IgD-negative memory B cell (primary cell): ENCODE results near the gene SPATA31C2. TPM values are rescaled to one million over a fixed set of nuclear protein-coding genes. Genes with fewer than 3 reads are reported as not detected.
A peak's percentile ranks its signal among the peaks of the same experiment; 100 is the strongest.

ENCODE experiments used
- H3K27ac Mint-ChIP-seq, 3 donors: one replicate each; pipeline ENCODE4 v1.8.0; 2020 to 2022; ENCODE audit warnings: mild to moderate bottlenecking in 3 of 3, mixed read lengths in 3 of 3, moderate library complexity in 1 of 3
- H3K27me3 Mint-ChIP-seq: one replicate; pipeline ENCODE4 v1.8.0; 2021; ENCODE audit warnings: mixed read lengths
- H3K36me3 Mint-ChIP-seq: one replicate; pipeline ENCODE4 v1.8.0; 2020; ENCODE audit warnings: mild to moderate bottlenecking, mixed read lengths
- H3K4me1 Mint-ChIP-seq, 3 donors: one replicate each; pipeline ENCODE4 v1.8.0; 2020 to 2022; ENCODE audit warnings: mixed read lengths in 3 of 3, mild to moderate bottlenecking in 1 of 3
- H3K4me3 Mint-ChIP-seq, 4 donors: one replicate each; pipeline ENCODE4 v1.8.0; 2020 to 2022; ENCODE audit warnings: mild to moderate bottlenecking in 4 of 4, mixed read lengths in 4 of 4, moderate library complexity in 3 of 4
- H3K9me3 Mint-ChIP-seq, 3 donors: one replicate each; pipeline ENCODE4 v1.8.0; 2020 to 2021; ENCODE audit warnings: mixed read lengths in 3 of 3, mild to moderate bottlenecking in 1 of 3
- polyA plus RNA-seq: library from polyadenylated mRNA; unstranded; fragments of 300-500 nt; fragmentation: Illumina TruSeq; gene quantifications from one replicate; pipeline ENCODE4 v1.2.3, GENCODE V29; 2021

The SPATA31C2 gene
- polyA plus RNA-seq, 1 donor from 2014 or later, result not detected

DNA sequence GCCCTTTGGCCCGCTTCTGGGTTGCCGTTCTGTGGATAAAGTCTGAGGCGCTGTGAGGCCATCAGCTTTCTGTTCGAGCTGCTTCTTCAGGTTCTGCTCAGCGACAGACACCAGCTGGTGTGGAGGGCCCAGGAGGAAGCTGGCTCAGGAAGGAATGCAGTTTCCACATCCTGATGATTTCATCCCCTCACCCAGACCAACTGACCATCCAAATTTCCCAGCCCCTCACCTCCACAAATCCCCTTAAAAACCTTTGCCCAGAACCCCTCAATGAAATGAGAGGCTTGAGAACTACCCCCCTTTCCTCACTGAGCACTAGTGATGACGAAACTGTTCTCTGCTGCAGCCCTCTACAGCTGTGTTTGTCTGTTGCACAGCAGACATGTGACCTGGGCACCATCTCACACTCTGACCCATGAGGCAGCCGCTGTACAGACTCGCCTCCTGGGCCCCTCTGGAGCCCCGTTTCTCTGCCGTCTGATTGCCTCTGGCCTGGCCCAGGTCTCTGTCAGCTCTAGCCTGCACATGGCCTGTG, 45.4 kb downstream of the SPATA31C2 start:
- H3K36me3 Mint-ChIP-seq, result no peaks in the 10 kb centered on the region
- no peaks in the 10 kb centered on the region for H3K4me1 Mint-ChIP-seq

DNA sequence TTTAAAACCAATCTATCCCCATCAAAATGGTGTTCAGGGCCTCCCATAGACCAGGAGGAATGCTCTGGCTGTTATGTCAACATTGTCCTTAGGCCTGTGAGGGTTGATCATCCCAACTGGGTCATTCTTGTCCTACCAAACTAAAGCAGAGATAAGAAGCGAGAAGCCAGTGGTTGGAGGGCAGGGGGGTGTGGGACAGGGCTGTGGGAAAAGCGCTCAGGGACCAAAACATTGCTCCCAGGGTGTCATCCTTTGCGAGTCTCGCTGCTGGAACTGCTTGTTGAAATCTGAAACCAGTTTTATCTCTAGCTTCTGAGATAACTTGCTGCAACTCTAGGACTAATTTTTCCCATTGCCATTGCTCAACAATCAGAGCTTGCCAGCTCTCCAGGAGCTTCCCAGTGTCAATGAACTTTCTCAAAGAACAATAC, 48.1 kb downstream of the SPATA31C2 start:
- Mint-ChIP-seq H3K36me3 (no peaks in the 10 kb centered on the region), H3K27ac (no peak overlapping the region), H3K4me1 (no peaks in the 10 kb centered on the region), H3K9me3 (no peaks in the 10 kb centered on the region), H3K27me3 (no peaks in the 10 kb centered on the region), H3K4me3 (no peak overlapping the region)

More for the DNA sequence above, 45.4 kb downstream of the SPATA31C2 start:
- Mint-ChIP-seq H3K4me3 (no peak overlapping the region), H3K27me3 (no peaks in the 10 kb centered on the region), H3K9me3 (no peaks in the 10 kb centered on the region), H3K27ac (peak overlapping the region in 1 of 3 donors; percentile 92)

DNA sequence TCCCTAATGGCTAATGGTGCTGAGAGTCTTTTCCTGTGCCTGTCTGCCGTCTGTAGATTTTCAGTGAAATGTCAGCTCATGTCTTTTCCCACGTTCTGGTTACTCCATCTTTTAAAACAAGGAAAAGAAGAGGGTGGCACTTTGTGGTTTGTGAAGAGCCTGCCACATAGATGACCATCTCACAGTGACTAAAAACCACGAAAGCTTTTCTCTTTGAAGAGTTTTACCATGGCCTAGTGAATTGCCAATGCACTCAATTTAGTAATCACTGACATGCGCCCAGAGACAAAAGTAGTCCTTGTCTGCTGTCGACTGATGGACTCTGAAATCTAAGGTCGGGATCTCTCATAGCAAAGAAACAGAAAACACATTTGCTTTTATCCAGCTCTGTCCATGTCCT, 50.4 kb downstream of the SPATA31C2 start:
- peaks cover 0 to 3% (median 0%) of the 10 kb centered on the region in 3 donors for H3K4me1 Mint-ChIP-seq
- H3K36me3 Mint-ChIP-seq, result no peaks in the 10 kb centered on the region
- no peak overlapping the region for H3K27ac Mint-ChIP-seq
- peaks cover 0 to 4% (median 3%) of the 10 kb centered on the region in 3 donors for H3K9me3 Mint-ChIP-seq
- no peaks in the 10 kb centered on the region for H3K27me3 Mint-ChIP-seq
- no peak overlapping the region for H3K4me3 Mint-ChIP-seq

DNA sequence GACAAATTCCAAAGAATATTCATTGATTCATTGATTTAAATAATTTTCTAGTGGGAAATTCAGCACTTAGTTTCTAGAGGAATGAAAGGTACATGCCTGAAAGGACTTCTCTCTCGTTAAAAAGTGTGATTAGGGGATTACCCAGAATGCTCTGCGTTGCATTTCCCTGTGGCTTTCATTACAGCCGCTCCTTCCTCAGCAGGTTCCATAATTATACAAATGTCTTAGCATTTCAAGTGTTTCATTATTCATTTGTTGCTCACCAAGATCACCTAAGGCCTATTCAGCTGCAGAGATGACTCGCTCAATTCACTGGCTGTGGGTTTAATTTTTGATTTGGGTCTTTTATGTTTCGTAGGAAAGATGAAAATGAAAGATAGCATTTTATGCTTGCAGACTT, 52.8 kb downstream of the SPATA31C2 start:
- Mint-ChIP-seq H3K36me3 (no peaks in the 10 kb centered on the region), H3K27ac (no peak overlapping the region), H3K9me3 (peaks cover 0 to 5% (median 3%) of the 10 kb centered on the region in 3 donors), H3K27me3 (no peaks in the 10 kb centered on the region), H3K4me1 (peaks cover 0 to 3% (median 0%) of the 10 kb centered on the region in 3 donors), H3K4me3 (no peak overlapping the region)

DNA sequence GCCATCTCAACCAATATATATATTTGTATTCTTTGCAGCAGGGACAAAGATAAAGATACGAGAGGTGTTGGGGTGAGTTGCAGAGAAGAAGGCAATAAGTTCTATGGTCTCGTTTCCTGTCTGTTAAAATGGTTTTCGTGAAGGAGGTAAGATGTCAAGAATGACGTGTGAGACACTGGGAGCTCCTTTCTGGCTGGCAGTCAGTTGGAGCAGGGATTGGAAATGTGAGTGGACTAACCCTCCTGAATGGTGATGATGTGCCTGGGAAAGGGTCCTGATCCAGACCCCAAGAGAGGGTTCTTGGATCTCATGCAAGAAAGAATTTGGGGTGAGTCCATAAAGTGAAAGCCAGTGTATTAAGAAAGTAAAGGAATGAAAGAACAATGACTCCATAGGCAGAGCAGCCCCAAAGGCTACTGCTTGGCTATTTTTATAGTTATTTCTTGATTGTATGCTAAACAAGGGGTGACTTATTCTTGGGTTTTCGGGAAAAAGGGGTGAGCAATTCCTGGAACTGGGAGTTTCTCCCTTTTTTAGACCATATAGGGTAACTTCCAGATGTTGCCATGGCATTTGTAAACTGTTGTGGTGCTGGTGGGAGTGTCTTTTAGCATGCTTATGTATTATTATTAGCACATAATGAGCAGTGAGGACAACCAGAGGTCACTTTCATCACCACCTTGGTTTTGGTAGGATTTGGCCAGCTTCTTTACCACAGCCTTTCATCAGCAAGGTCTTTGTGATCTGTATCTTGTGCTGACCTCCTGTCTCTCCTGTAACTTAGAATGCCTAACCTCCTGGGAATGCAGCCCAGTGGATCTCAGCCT, 53.7 kb downstream of the SPATA31C2 start:
- Mint-ChIP-seq H3K4me3 (no peak overlapping the region), H3K27ac (peak overlapping the region in 1 of 3 donors; percentile 47), H3K9me3 (peaks cover 0 to 5% (median 3%) of the 10 kb centered on the region in 3 donors), H3K36me3 (no peaks in the 10 kb centered on the region), H3K27me3 (no peaks in the 10 kb centered on the region), H3K4me1 (peaks cover 0 to 3% (median 0%) of the 10 kb centered on the region in 3 donors)

Other genes with a start within 250 kb of the SPATA31C2 start
- not detected for gene SPATA31C1, start 220.5 kb downstream of the SPATA31C2 start, polyA plus RNA-seq
- gene CDK20, start 163.9 kb downstream of the SPATA31C2 start, polyA plus RNA-seq, result 0.29 TPM
- gene SPIN1, start 250.0 kb upstream of the SPATA31C2 start, polyA plus RNA-seq, result 13.6 TPM